Cardiac muscle cell (in vitro differentiated cells and primary cell): ENCODE data around the gene C1orf21. TPM values are rescaled to one million over a fixed set of nuclear protein-coding genes. Genes with fewer than 3 reads are reported as not detected.

Experiments
- DNase-seq, 2 donors: peaks; one replicate each; pipeline versions ENCODE4 v3.0.0 to v3.0.0-alpha.2; 2010 to 2017; ENCODE audit warnings: low read depth in 1 of 2, low spot score in 1 of 2
- H3K27ac ChIP-seq: fragments of 200-600 bp; sonication (generic); 2 replicates; pipeline ENCODE4 v1.5.1; 2016
- H3K27me3 ChIP-seq: fragments of 200-600 bp; sonication (generic); 2 replicates; pipeline ENCODE4 v1.6.0; 2016; ENCODE audit warnings: control low read depth
- H3K36me3 ChIP-seq: fragments of 200-600 bp; sonication (generic); 2 replicates; pipeline ENCODE4 v1.5.1; 2016; ENCODE audit warnings: control low read depth
- H3K4me1 ChIP-seq: fragments of 200-600 bp; sonication (generic); 2 replicates; pipeline ENCODE4 v1.8.1; 2017; ENCODE audit warnings: low read depth, mild to moderate bottlenecking, mixed run types
- H3K4me3 ChIP-seq: fragments of 200-600 bp; sonication (generic); 2 replicates; pipeline ENCODE4 v1.5.1; 2016; ENCODE audit warnings: mild to moderate bottlenecking
- H3K9me3 ChIP-seq: fragments of 200-600 bp; sonication (generic); 2 replicates; pipeline ENCODE4 v1.5.1; 2017; ENCODE audit warnings: low read depth, mild to moderate bottlenecking, control low read depth
- polyA plus RNA-seq: library from polyadenylated mRNA; unstranded; fragments of >200 nt; fragmentation: Nextera tagmentation; extraction: Ambion mirVana; gene quantifications from 2 replicates; pipeline ENCODE4 v1.2.1, GENCODE V29; 2016
- total RNA-seq: library from RNA; depleted of rRNA; stranded (reverse); fragments of >200 nt; gene quantifications from 2 replicates; pipeline ENCODE4 v1.2.3, GENCODE V29; 2016
- TF ChIP-seq, protein P1 (sequence below): IDR thresholded peaks from 2 replicates; pipeline ENCODE4 v1.5.1; 2012; ENCODE audit warnings: low read depth, mild to moderate bottlenecking, low read length

Gene C1orf21
- total and polyA plus RNA-seq, 2 experiments from 2014 or later = 10.9 to 26.8 TPM

DNA sequence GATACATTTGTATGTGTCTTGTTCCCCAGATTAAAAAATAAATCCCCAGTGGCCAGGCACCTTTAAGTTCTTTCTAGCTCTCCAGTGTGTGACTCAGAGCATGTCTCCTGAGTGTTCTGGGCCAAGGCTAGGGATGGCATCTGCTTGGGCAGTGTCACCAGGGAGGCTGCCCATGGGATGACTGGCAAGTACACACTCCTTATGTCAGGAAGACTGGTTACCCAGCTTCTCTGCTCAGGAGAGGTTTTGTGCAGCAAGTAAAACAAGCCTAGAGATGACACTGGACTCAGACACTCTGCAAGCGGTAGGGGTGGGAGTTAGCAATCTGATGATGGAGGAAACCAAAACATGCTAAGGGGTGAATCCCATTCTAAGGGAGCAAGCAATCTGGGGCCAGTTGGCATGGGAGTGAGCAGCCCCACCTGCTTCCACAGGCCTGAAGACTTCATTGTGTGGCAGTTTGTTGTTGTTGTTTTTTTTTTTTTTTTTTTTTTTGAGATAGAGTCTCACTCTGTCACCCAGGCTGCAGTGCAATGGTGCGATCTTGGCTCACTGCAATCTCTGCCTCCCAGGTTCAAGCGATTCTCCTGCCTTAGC lies 230.7 kb downstream of the C1orf21 start:
- H3K27me3 ChIP-seq = no peaks in the 10 kb centered on the region
- no peak overlapping the region for H3K27ac ChIP-seq
- no peak for DNase-seq
- peaks cover 10% of the 10 kb centered on the region for H3K4me1 ChIP-seq
- no peak overlapping the region for H3K4me3 ChIP-seq
- H3K36me3 ChIP-seq = no peaks in the 10 kb centered on the region
- no peaks in the 10 kb centered on the region for H3K9me3 ChIP-seq
- TF ChIP-seq, protein P1, sequence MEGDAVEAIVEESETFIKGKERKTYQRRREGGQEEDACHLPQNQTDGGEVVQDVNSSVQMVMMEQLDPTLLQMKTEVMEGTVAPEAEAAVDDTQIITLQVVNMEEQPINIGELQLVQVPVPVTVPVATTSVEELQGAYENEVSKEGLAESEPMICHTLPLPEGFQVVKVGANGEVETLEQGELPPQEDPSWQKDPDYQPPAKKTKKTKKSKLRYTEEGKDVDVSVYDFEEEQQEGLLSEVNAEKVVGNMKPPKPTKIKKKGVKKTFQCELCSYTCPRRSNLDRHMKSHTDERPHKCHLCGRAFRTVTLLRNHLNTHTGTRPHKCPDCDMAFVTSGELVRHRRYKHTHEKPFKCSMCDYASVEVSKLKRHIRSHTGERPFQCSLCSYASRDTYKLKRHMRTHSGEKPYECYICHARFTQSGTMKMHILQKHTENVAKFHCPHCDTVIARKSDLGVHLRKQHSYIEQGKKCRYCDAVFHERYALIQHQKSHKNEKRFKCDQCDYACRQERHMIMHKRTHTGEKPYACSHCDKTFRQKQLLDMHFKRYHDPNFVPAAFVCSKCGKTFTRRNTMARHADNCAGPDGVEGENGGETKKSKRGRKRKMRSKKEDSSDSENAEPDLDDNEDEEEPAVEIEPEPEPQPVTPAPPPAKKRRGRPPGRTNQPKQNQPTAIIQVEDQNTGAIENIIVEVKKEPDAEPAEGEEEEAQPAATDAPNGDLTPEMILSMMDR = no peak

DNA sequence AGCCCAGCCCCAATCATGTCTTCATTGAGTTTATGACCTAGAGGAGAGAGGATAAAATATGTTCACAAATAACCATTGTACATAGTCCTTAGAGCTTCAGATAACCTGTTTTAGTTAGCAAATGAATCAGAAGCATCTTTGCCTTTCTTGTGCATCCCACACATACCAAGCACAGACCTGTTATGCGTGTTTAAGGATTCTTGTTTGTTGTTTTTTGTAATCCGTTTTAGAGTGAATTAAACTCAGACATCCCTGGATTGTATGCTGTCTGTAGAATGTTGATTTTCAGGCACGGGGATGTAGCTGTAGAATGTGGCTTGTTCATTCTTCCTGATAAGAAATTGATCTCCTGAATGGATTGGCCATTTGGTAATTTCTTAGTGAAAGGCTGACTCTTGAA lies 232.0 kb downstream of the C1orf21 start:
- H3K27ac ChIP-seq = no peak overlapping the region
- H3K9me3 ChIP-seq = no peaks in the 10 kb centered on the region

DNA sequence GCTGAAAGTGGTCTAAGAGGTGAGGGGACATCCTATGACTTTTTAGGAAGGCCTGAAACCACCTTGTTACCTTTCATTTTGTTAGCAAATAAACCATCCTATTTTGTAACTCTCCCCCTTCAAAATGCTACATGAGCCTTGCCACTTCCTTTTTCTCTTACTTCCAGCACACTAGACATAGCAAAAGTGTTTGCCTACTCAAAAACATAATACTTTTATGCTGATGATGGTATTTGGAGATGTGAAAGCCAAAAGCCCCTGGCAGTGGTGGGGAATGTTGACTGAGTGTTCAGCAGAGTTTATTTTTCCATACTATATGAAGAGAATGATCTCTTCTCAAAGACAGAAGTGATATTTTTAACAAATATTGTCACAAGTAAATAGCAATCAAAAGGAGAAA lies 233.6 kb downstream of the C1orf21 start:
- Histone ChIP-seq H3K27me3 (no peaks in the 10 kb centered on the region), H3K4me3 (no peak overlapping the region), H3K9me3 (no peaks in the 10 kb centered on the region), H3K27ac (no peak overlapping the region), H3K4me1 (peaks cover 11% of the 10 kb centered on the region), H3K36me3 (no peaks in the 10 kb centered on the region)
- no peak for DNase-seq
- TF ChIP-seq, protein P1 = no peak

More for the DNA sequence above, 232.0 kb downstream of the C1orf21 start:
- no peaks in the 10 kb centered on the region for H3K27me3 ChIP-seq
- no peak for DNase-seq
- no peaks in the 10 kb centered on the region for H3K36me3 ChIP-seq
- no peak overlapping the region for H3K4me3 ChIP-seq
- H3K4me1 ChIP-seq = peaks cover 11% of the 10 kb centered on the region
- TF ChIP-seq, protein P1 = no peak

DNA sequence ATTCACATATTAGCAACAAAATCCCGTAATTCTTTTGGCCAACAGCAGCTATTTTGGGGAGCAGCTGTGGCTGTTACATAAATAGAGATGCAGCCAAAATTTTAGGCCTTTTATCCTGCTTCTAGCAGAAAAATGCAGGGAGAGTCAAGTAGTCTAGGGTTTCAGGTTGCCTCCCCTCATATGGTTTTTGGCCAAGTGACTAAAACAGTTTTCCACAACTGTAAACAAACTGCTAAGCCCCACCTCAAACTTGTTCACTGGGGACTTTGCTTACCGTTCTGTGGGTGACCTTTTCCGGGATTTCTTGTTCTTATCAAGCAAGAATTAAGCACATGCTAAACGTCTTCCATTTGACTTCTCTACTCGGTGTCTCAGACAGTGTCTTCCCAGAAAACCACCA lies 234.4 kb downstream of the C1orf21 start:
- Histone ChIP-seq H3K4me1 (peaks cover 11% of the 10 kb centered on the region), H3K27me3 (no peaks in the 10 kb centered on the region), H3K36me3 (no peaks in the 10 kb centered on the region), H3K4me3 (no peak overlapping the region), H3K27ac (no peak overlapping the region), H3K9me3 (no peaks in the 10 kb centered on the region)
- DNase-seq = peak in 1 of 2 donors; percentile 71
- TF ChIP-seq, protein P1 = no peak

DNA sequence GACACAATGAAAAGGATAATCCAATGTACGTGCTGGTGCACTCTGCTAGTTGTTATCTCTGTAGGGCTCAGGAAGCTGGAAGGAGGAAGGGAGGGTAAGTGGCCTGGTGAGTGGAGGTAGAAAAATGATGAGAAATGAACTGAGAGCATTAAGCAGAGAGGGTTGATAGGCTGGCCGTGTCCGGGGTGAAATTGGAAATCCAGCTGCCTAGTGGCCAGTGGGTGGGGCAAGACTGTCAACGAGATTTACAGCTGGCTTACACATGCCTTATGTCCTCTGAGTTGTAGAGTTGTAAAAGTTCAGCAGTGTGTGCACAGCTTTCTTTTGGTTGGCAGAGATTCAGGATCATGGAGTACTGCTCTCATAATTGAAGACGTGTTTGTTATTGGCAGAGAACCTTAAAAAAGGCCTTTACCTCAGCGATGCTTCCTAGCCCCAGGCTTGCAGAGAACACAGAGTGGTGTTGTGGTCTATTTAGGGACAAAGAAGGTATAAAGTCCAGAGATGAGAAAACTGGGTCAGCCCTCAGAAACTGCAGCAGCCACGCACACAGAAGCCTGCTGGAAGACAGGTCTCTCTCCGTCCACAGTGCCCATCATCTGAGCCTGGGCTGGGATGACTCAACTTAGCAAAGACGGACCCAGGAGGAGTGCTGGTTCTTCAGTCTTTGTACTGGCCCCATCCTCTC lies 235.5 kb downstream of the C1orf21 start:
- Histone ChIP-seq H3K36me3 (no peaks in the 10 kb centered on the region), H3K27ac (no peak overlapping the region), H3K9me3 (no peaks in the 10 kb centered on the region), H3K27me3 (no peaks in the 10 kb centered on the region), H3K4me3 (no peak overlapping the region), H3K4me1 (peaks cover 11% of the 10 kb centered on the region)
- peak; percentile 48 to 94 for DNase-seq
- TF ChIP-seq, protein P1 = no peak
